Fibroblast of lung (primary cell): Measurements from ENCODE around the gene SH3GL3. TPM values are rescaled to one million over a fixed set of nuclear protein-coding genes. Genes with fewer than 3 reads are reported as not detected.

Experiments used
- DNase-seq, 2 donors: peaks; one replicate each; pipeline versions ENCODE4 v3.0.0 to v3.0.0-alpha.2; 2010; ENCODE audit warnings: low read depth in 2 of 2
- H2AFZ ChIP-seq: 2 replicates; pipeline ENCODE4 v1.5.1; 2012; ENCODE audit warnings: low read length, control low read depth, inconsistent platforms
- H3K27ac ChIP-seq: 2 replicates; pipeline ENCODE4 v1.5.1; 2011; ENCODE audit warnings: low read length, control low read depth; ENCODE audit not compliant: insufficient read depth
- H3K27me3 ChIP-seq: 2 replicates; pipeline ENCODE4 v1.5.1; 2011; ENCODE audit warnings: mild to moderate bottlenecking, low read length; ENCODE audit not compliant: control insufficient read depth, insufficient read depth
- H3K36me3 ChIP-seq: 2 replicates; pipeline ENCODE4 v1.5.1; 2011; ENCODE audit warnings: low read length; ENCODE audit not compliant: control insufficient read depth, insufficient read depth
- H3K4me1 ChIP-seq: 2 replicates; pipeline ENCODE4 v1.5.1; 2011; ENCODE audit warnings: low read length; ENCODE audit not compliant: control insufficient read depth, insufficient read depth; ENCODE audit errors: extremely low read depth
- H3K4me2 ChIP-seq: 2 replicates; pipeline ENCODE4 v1.5.1; 2011; ENCODE audit warnings: low read length, control low read depth; ENCODE audit not compliant: insufficient read depth; ENCODE audit errors: extremely low read depth
- H3K4me3 ChIP-seq, 4 experiments: fragments of 200-600 bp in 1 of 4; sonication (generic) in 1 of 4; replicated peaks in 1 of 4; 2 replicates each; pipeline ENCODE4 v1.5.1; 2011 to 2016; ENCODE audit warnings: low read length in 4 of 4, low read depth in 3 of 4, mild to moderate bottlenecking in 3 of 4, control low read depth in 2 of 4, inconsistent platforms in 1 of 4, mixed read lengths in 1 of 4; ENCODE audit not compliant: insufficient read depth in 1 of 4; ENCODE audit errors: control extremely low read depth in 1 of 4
- H3K79me2 ChIP-seq: 2 replicates; pipeline ENCODE4 v1.5.1; 2012; ENCODE audit warnings: mild to moderate bottlenecking, low read length, inconsistent platforms; ENCODE audit not compliant: control insufficient read depth, insufficient read depth
- H3K9ac ChIP-seq: 2 replicates; pipeline ENCODE4 v1.5.1; 2011; ENCODE audit warnings: mild to moderate bottlenecking, low read length, control low read depth; ENCODE audit not compliant: insufficient read depth
- H3K9me3 ChIP-seq: 2 replicates; pipeline ENCODE4 v1.5.1; 2012; ENCODE audit warnings: low read depth, low read length; ENCODE audit not compliant: control insufficient read depth, insufficient read depth
- H4K20me1 ChIP-seq: 2 replicates; pipeline ENCODE4 v1.5.1; 2011; ENCODE audit warnings: low read length; ENCODE audit not compliant: control insufficient read depth, insufficient read depth; ENCODE audit errors: extremely low read depth
- CTCF ChIP-seq, 2 donors: IDR thresholded peaks in 1 of 2; conservative IDR thresholded peaks in 1 of 2; 1 replicate in 1 of 2; 2 replicates in 1 of 2; pipeline ENCODE4 v1.5.1; 2011 to 2012; ENCODE audit warnings: low read length in 2 of 2, control low read depth in 1 of 2, inconsistent platforms in 1 of 2, low read depth in 1 of 2, mild to moderate bottlenecking in 1 of 2
- EZH2 ChIP-seq: IDR thresholded peaks from 2 replicates; pipeline ENCODE4 v1.5.1; 2012; ENCODE audit warnings: low read length, control low read depth, mild to moderate bottlenecking; ENCODE audit errors: missing control alignments
- polyA plus RNA-seq, 2 donors: library from polyadenylated mRNA; depleted of rRNA in 1 of 2; stranded (reverse) in 1 of 2; unstranded in 1 of 2; fragments of >200 nt; gene quantifications; 2 replicates each; pipeline ENCODE4 v1.2.1, GENCODE V29; 2011 to 2012; ENCODE audit warnings: missing spikeins in 1 of 2
- total RNA-seq: library from RNA; depleted of rRNA; stranded (reverse); fragments of >200 nt; gene quantifications from 2 replicates; pipeline ENCODE4 v1.2.1, GENCODE V29; 2014

SH3GL3 gene
- total and polyA plus RNA-seq, 2 donors (not counting 1 experiment from before 2014, with no cell fraction given): under 0.01 to 0.05 TPM

- Histone ChIP-seq H4K20me1 (no peaks in the 10 kb centered on the region), H3K9me3 (no peaks in the 10 kb centered on the region), H3K36me3 (no peaks in the 10 kb centered on the region), H3K27ac (no peak overlapping the region), H3K4me3 (no peak overlapping the region), H3K27me3 (no peaks in the 10 kb centered on the region), H3K4me2 (no peak overlapping the region), H2AFZ (no peak overlapping the region), H3K9ac (no peak overlapping the region), H3K79me2 (no peaks in the 10 kb centered on the region), H3K4me1 (no peaks in the 10 kb centered on the region)
- TF ChIP-seq CTCF (conservative IDR thresholded peaks at IDR 0.05 in 1 of 2, IDR thresholded peaks at IDR 0.05 in 1 of 2; ENCODE audit: low read depth in 1 of 2, low read length in 2 of 2) (no peak), EZH2 (no peak)
- DNase-seq: no peak
Observed at GRCh38 chr15:83533410-83533962, 86.3 kb downstream of the SH3GL3 start.

- H3K79me2 ChIP-seq: no peaks in the 10 kb centered on the region
- no peak overlapping the region for H3K4me3 ChIP-seq
- DNase-seq: no peak
- no peak overlapping the region for H3K4me2 ChIP-seq
- H3K4me1 ChIP-seq: no peaks in the 10 kb centered on the region
- TF ChIP-seq EZH2 (no peak), CTCF (conservative IDR thresholded peaks at IDR 0.05 in 1 of 2, IDR thresholded peaks at IDR 0.05 in 1 of 2; ENCODE audit: low read depth in 1 of 2, low read length in 2 of 2) (no peak)
- H3K36me3 ChIP-seq: no peaks in the 10 kb centered on the region
- no peak overlapping the region for H3K27ac ChIP-seq
- no peak overlapping the region for H2AFZ ChIP-seq
- no peaks in the 10 kb centered on the region for H4K20me1 ChIP-seq
- no peaks in the 10 kb centered on the region for H3K9me3 ChIP-seq
- H3K9ac ChIP-seq: no peak overlapping the region
- H3K27me3 ChIP-seq: no peaks in the 10 kb centered on the region
Observed at GRCh38 chr15:83537606-83538005, 90.5 kb downstream of the SH3GL3 start.

GRCh38 chr15:83538682-83539081 is 91.5 kb downstream of the SH3GL3 start:
- Histone ChIP-seq H3K9ac (no peak overlapping the region), H3K4me1 (no peaks in the 10 kb centered on the region), H3K4me3 (no peak overlapping the region), H3K27ac (no peak overlapping the region), H3K79me2 (no peaks in the 10 kb centered on the region), H2AFZ (no peak overlapping the region), H3K9me3 (no peaks in the 10 kb centered on the region), H3K27me3 (no peaks in the 10 kb centered on the region), H3K36me3 (no peaks in the 10 kb centered on the region), H4K20me1 (no peaks in the 10 kb centered on the region), H3K4me2 (no peak overlapping the region)
- peak in 1 of 2 donors; percentile 1 for DNase-seq
- no peak for TF ChIP-seq EZH2
- no peak for TF ChIP-seq CTCF (conservative IDR thresholded peaks at IDR 0.05 in 1 of 2, IDR thresholded peaks at IDR 0.05 in 1 of 2; ENCODE audit: low read depth in 1 of 2, low read length in 2 of 2)
